RKO (cell line): ENCODE measurements around the gene ALOXE3.
"Not testable (repeated sequence)": the region's sequence is repeated elsewhere in the genome, so short reads cannot be mapped to it uniquely, and the experiment has no call there.

Experiments used
- DNase-seq: peaks from one replicate; pipeline ENCODE4 v3.0.0-alpha.2; 2016; ENCODE audit warnings: low spot score

The ALOXE3 gene

GRCh38 chr17:8069587-8069860, 48.8 kb downstream of the ALOXE3 start:
- no peak for DNase-seq

- DNase-seq: no peak
These were observed 49.4 kb downstream of the ALOXE3 start for GRCh38 chr17:8068736-8069586.

DNA sequence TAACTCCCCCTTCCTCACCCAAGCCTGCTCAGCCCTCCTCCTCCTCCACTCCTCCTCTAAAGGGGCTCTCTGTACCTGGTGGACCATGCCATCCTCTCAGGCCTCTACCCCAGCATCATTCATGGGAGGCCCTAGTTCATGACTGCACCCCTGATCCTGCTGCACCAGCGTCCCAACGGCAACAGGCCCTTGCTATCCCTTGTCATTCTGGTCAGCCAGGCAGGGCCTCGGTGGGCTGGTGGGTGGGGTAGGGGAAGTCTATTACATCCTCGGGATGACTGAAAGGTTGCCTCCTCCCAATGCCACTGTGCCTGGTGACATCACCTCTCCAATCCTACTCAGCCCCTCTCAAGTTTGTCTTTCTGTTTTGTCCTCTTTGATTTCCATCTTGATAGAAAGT, 50.5 kb downstream of the ALOXE3 start:
- no peak for DNase-seq

- no peak for DNase-seq
These were observed 51.2 kb downstream of the ALOXE3 start for GRCh38 chr17:8066841-8067775.

DNA sequence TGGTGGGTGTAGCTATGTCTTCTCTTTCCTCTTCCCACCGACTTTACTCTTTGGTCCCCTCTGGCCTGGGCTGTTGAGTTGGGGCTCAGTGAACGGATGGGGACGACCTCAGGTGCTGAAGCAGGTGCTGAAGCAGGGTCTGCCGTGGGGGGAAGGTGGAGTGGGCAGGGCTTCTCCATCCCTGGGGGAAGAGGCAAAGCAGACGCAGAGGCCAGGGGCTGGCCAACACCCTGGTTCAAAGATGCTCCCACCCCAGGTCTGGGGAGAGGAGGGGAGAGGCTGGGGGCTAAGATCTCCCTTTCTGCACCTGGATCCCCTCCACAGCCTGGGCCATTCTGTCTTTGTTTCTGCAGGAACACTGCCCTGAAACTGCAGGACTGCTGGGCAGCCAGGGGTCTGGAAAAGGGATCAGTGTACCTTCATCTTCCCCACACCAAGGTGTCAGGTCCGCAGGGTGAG, 53.7 kb downstream of the ALOXE3 start:
- DNase-seq: no peak

DNA sequence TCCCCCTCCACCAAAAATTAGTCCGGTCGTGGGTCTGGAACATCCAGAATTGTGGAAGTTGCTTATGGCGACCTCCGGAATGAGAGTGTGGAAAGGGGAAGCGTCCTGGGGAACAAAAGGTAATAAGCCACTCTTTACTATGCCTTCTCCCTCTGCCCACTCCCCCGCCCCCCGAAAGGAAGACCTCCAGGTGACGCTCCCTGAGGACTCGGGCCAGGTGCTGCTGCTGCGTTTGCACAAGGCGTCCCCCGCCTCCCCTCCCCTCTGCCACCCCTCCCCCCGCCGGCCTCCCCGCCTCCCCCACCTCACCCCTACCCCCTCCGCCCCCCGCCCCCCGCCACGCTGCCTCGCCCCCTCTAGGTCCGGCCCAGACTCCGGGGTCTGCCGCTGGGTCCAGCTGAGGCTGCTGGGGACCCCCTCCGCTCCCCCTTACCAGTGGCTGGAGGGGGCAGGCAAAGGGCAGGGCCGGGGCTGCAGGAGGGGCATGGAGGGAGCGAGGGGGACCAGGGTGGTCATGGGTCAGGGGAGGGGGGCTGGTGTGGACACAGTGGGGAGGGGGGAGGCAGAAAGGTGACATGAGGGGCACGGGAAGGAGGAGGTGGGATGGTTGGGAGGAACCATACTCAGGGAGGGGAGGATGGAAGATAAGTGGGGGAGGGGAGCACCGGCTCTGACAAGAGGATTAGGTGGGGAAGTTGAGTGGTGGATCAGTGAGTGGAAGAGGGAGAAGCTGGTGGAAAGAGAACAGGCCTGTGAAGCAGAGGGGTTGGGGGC, 54.4 kb downstream of the ALOXE3 start:
- no peak for DNase-seq

- DNase-seq: no peak
These were observed 55.4 kb downstream of the ALOXE3 start for GRCh38 chr17:8062807-8063483.

DNA sequence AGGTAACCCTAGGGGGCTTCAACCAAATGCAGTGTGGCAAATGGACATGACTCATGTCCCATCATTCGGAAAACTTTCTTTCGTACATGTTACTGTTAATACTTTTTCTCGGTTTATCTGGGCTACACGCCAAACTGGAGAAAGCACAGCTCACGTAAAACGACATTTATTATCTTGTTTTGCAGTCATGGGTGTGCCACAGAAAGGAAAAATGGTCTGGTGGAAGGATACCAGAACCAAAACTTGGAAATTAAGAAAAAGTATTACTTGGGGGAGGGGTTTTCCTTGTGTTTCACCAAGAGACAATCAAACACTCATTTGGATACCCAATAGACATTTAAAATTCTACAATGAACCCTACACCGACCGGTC, 55.9 kb downstream of the ALOXE3 start:
- no peak for DNase-seq

GRCh38 chr17:8061851-8062250, 56.5 kb downstream of the ALOXE3 start:
- DNase-seq: not testable (repeated sequence)

DNA sequence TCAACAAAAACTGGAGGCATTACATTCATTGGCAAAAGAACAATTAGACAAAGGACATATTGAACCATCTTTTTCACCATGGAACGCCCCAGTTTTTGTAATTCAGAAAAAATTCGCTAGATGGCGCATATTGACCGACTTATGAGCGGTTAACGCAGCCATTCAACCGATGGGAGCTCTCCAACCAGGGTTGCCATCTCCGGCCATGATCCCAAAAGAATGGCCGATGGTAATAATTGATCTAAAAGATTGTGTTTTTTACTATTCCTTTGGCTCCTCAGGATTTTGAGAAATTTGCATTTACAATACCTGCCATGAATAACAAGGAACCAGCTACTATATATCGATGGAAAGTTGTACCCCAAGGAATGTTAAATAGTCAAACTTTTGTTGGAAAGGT, 58.0 kb downstream of the ALOXE3 start:
- DNase-seq: peak; percentile 72

GRCh38 chr17:8059131-8059530, 59.2 kb downstream of the ALOXE3 start:
- no peak for DNase-seq

- peak; percentile 87 for DNase-seq
These were observed 60.6 kb downstream of the ALOXE3 start for GRCh38 chr17:8057691-8058114.

GRCh38 chr17:8056976-8057625, 61.2 kb downstream of the ALOXE3 start:
- DNase-seq: no peak

DNA sequence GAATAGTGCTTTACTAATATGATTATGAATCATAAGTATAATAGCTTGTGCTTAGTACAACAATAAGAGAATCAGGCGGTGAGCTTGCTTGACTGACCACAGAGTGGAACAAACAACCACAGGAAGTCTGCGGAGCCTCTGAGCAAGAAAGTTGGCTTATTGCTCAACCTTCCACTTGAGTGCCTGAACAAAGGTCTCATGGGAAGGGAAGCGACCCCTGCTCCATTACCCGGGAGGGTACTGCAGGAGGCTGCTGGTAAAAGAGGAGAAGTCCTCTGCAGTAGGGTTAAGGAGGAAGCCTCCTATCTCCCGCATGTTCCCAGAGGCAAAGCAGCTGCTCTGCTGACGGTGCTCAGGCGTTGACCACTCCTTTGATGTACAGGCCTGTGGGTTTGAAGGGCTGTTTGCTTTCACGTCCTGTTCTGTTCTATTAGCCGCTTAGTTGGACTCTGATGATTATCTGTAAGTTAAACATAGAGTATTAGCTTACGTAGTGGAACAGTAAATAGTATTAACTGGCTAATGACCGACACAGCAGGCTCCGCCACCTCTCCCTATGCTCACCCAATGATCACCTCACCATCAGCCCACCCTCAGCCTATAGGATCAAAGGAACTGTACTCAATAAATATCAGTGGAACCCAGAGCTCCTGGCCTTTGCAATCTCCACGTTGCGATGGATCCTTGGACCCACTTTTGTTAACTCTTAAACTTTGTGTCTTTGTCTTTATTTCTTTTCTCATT, 61.9 kb downstream of the ALOXE3 start:
- no peak for DNase-seq

DNA sequence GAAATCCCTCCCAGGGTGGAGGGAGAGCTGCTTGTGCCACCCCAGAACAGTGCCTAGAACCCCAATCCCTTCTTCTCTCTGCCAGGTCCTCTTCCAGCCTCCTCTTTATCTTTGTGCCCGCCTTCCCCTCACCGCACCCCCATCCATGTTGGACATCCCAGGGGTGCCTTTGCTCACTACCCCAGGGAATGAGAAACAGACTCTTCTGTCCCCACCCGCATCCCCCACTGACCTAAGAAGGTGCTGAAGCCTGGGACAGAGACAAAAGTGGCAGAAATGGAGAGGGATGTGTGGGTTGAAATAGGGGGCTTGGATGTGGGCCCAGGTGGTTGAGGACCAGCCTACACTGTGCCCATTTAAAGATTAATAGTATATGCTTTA, 62.5 kb downstream of the ALOXE3 start:
- no peak for DNase-seq

GRCh38 chr17:8053600-8053999, 64.7 kb downstream of the ALOXE3 start:
- peak; percentile 23 for DNase-seq

DNA sequence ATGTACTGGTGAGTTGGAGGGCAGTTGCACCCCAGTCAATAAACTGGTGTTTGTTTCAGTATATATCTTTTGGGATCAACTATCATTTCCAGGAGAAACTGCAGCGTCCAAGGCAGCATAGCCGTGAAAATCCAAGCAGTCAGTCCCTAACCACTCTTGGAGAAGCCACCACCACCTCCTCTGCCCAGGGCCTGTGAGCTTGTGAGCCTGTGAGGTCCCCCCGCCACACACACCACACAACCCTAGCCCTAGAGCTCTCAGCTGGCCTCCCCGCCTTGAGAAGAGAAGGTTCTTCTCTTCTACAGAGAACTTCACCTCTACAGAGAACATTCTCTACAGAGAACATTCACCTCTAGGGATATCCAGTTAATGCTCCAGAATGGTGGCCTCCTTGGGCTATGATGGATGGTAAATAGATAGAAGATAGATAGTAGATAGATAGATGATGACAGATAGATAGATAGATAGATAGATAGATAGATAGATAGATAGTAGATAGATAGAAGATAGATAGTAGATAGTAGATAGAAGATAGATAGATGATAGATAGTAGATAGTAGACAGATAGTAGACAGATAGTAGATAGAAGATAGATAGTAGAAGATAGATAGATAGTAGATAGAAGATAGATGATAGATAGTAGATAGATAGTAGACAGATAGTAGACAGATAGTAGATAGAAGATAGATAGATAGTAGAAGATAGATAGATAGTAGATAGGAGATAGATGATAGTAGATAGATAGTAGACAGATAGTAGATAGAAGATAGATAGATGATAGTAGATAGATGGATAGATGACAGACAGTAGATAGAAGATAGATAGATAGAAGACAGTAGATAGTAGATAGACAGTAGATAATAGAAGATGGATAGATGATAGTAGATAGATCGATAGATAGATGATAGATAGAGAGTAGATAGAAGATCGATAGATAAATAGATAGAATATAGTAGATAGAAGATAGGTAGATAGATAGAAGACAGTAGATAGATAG, 65.8 kb downstream of the ALOXE3 start:
- no peak for DNase-seq

- no peak for DNase-seq
These were observed 66.5 kb downstream of the ALOXE3 start for GRCh38 chr17:8051831-8052230.

- no peak for DNase-seq
These were observed 69.6 kb downstream of the ALOXE3 start for GRCh38 chr17:8048736-8049135.
